Occipital lobe (tissue), 2 donors: Measurements from ENCODE around the gene MRPL27. TPM values are rescaled to one million over a fixed set of nuclear protein-coding genes. Genes with fewer than 3 reads are reported as not detected.
"Not testable (repeated sequence)": the region's sequence is repeated elsewhere in the genome, so short reads cannot be mapped to it uniquely, and the experiment has no call there.

Experiments used
- DNase-seq: peaks from one replicate; lab custom pipeline; 2025; lab: John Stamatoyannopoulos, UW
- total RNA-seq: library from RNA; depleted of rRNA; stranded (reverse); fragments of >200 nt; gene quantifications from one replicate; pipeline ENCODE4 v1.2.3, GENCODE V29; 2014

The MRPL27 gene
- 30.3 TPM for total RNA-seq

GRCh38 chr17:50372758-50373556 lies at the start of gene MRPL27, which contains the start of gene EME1:
TSS of gene MRPL27 (minus strand) at chr17:50373184. CDS start at chr17:50373170, 14 bp downstream.
TSS of gene EME1 (plus strand) at chr17:50373229. CDS start at chr17:50375209, 1,980 bp downstream.
- DNase-seq: peak; percentile 87

DNA sequence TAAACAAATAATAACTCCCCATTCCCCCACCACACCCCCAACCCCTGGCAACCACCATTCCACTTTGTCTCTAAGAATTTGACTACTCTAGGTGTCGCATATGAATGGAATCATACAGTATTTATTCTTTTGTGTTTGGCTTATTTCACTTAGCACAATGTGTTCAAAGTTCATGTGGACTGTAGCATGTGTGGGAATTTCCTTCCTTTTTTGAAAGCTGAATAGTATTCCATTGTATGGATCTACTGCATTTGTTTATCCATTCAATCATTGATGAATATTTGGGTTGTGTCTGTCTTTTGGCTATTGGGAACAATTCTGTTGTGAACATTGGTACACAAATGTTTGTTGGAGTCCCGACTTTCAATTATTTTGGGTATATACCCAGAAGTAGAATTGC lies 49.8 kb upstream of the MRPL27 start:
- DNase-seq: no peak

- no peak for DNase-seq
Observed at GRCh38 chr17:50421308-50422051, 48.5 kb upstream of the MRPL27 start.

DNA sequence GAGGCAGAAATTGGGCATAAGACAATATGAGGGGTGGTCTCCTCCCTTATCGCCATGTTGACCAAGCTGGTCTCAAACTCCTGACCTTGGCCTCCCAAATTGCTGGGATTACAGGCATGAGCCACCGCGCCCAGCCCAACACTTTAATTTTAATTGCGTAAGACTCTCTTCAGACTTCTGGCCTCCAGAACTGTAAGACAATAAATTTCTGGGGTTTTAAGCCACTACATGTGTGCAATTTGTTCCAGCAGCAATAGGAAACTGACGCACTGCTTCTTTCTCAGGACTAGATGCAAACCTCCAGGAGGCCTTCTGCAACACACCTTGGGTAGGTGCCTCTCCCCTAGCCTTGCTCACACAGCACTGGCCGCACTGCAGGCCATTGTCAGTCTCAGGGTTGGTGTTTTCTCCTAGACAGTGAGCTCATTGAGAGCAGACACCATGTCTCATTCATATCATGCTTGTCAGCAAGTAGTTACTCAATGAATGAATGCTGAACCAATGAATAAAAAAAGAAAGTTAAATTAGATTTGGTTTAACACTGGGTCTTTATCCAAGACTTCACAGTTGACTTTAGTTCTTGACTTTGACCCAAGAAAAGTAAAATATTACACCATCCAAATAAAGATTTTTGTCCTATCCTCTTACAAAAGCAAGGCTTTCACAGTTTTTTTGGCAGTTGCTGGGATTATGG lies 47.6 kb upstream of the MRPL27 start:
- DNase-seq: no peak

GRCh38 chr17:50419577-50419976 lies 46.6 kb upstream of the MRPL27 start:
- DNase-seq: not testable (repeated sequence)

DNA sequence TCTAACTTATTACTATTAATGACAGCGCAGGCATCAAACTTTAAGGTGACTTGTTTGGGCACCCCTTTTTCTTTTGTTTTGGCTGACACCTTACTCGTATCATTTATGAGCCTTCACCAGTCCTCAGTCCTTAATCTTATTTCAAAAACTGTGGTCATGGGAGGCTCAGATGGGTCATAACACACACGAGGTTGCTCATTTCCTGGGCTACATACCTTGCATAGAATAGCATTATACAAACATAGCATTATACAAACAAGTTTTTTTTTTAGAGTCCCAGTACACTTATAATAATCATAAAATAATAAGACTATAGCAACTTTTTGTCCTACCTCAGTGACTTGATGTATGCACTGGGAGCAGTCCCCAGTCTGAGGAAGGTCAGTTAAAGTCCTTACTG lies 41.8 kb upstream of the MRPL27 start:
- no peak for DNase-seq

DNA sequence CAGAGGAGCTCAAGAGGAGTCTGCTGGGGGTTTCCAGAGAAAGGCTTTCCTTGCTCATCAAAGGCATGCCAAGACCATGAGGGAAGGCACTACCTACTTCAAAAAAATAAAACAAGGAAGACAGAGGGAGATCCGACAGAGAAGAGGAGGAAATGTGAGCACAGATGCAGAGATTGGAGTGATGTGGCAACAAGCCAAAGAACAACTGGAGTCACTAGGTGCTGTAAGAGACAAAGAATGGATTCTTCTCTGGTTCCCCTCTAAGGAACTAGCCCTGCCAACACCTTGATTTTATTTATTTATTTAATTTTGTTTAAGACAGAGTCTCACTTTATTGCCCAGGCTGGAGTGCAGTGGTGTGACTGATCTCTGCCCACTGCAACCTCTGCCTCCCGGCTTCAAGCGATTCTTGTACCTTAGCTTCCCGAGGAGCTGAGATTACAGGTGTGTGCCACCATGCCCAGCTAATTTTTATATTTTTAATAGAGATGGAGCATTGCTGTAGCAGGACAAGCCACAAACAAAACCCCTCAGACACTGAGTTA lies 39.3 kb upstream of the MRPL27 start:
- DNase-seq: no peak

- DNase-seq: no peak
Observed at GRCh38 chr17:50407921-50408320, 34.9 kb upstream of the MRPL27 start.

- no peak for DNase-seq
Observed at GRCh38 chr17:50406578-50406977, 33.6 kb upstream of the MRPL27 start.

DNA sequence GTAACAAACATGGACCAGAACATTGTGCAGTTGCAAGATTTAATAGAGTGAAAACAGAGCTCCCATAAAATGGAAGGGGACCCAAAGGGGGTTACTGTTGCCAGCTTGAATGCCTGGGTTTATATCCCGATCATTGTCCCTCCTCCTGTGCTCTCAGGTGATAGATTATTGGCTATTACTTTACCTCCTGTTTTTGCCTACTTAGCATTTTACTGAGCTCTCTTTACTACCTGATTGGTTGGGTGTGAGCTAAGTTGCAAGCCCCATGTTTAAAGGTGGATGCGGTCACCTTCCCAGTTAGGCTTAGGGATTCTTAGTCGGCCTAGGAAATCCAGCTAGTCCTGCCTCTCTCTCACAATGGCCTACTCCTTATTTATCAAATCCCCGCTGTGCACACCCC lies 32.4 kb upstream of the MRPL27 start:
- DNase-seq: not testable (repeated sequence)

DNA sequence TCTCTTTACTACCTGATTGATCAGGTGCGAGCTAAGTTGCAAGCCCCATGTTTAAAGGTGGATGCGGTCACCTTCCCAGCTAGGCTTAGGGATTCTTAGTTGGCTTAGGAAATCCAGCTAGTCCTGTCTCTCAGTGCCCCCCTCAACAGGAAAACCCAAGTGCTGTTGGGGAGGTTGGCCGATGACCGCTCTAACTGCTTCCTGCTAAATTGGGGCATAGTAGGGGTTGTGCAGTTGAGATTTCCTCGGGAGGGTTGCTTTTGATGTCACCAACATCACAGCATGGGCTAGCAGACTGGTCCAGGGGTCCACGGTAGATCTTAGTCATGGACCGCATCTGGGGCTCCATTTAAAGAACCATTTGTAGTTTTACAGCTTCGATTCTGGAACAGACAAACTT lies 26.6 kb upstream of the MRPL27 start:
- DNase-seq: not testable (repeated sequence)

DNA sequence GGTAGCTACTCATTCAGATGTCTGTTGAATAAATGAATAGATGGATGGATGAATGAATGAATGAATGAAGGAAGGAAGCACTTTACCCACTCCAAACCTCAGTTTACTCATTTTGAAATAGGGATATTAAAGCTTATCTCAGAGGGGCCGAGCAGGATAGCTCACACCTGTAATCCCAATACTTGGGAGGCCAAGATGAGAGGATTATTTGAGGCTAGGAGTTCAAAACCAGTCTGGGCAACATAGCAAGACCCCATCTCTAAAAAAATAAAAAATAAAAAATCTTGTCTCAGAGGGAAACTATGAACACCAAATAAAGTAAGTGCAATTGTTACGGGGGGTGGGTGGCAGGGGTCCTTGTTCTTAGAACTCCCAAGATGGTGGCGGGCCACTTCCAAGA lies 25.7 kb upstream of the MRPL27 start:
- DNase-seq: not testable (repeated sequence)

DNA sequence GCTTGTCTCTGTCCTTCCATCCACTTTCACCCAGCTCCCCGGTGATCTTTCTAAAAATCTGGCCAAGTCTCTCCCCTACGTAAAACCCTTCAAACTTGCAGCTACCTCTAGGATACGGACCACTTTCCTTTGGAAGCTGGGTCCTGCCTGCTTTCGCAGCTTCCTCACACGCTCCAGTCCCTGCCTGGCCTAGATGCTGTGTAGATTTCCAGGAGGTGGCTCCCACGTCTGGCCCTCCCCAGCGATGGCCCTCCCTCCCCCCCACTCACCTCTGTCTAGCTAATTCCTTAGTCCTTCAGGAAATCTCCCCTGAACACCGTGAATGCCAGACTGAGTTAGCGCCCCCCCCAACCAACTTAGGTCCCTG lies 24.9 kb upstream of the MRPL27 start:
- DNase-seq: no peak

- DNase-seq: peak; percentile 80
Observed at GRCh38 chr17:50397111-50397918, 24.3 kb upstream of the MRPL27 start, which contains the start of gene LRRC59. TSS of gene LRRC59 (minus strand) at chr17:50397523. CDS start at chr17:50397317, 206 bp downstream.

- no peak for DNase-seq
Observed at GRCh38 chr17:50396261-50397110, 23.5 kb upstream of the MRPL27 start.

DNA sequence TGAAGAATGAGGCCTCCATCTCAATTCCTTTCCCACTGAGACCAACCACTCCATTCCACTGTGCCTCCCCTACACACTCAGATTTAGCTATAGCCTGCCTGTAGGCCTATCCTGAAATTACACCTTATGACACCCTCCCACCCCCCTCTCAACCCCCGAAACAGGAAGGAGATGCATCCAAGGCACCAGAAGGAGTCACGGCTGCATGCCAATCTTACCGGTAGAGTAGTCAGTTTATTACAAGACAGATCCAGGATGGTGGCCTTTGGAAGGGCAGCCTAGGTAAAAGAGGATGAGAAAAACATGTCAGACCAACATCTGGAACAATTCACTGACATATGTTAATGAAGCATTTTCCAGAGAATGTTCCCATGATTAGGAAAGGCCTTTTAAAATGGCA lies 21.7 kb upstream of the MRPL27 start:
- DNase-seq: no peak

- no peak for DNase-seq
Observed at GRCh38 chr17:50393700-50394099, 20.7 kb upstream of the MRPL27 start.

DNA sequence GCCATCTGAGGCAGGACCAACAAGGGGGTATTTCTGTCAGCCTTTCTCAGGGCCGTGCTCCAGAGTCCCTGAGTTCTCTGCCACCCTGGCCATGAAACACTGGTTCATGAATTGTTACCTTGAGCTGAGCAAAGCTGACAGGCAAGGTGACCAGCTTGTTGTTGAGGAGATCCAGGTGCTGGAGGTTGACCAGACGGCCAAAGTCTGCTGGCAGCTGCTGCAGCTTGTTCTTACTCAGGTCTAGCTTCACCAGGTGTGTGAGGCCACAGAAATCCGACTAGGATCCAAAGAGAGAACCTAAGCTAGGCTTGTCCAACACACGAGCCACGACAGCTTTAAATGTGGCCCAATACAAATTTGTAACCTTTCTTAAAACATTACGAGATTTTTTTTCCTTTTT lies 19.6 kb upstream of the MRPL27 start:
- no peak for DNase-seq

GRCh38 chr17:50389534-50389933 lies 16.6 kb upstream of the MRPL27 start:
- no peak for DNase-seq

DNA sequence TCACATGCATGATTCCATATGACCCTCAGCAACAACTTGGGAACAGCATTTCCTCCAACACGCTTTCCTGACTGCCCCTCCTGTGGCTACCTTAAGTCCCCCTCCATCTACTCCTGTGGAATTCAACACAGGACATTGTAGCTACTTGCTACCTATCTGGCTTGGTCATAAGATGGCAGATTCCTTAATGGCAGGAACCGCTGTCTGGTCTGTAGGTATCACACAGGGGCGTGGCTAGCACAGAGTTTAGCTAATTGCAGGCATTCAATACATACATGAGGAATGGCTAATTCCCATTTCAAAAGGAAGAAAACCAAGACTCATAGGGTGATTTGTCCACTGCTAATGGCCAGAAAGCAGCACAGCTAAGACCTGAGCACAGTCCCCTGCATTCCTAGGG lies 15.7 kb upstream of the MRPL27 start:
- no peak for DNase-seq
